ENCODE measurements around the gene HERC4.
A peak's percentile ranks its signal among the peaks of the same experiment; 100 is the strongest.

HERC4 gene

DNA sequence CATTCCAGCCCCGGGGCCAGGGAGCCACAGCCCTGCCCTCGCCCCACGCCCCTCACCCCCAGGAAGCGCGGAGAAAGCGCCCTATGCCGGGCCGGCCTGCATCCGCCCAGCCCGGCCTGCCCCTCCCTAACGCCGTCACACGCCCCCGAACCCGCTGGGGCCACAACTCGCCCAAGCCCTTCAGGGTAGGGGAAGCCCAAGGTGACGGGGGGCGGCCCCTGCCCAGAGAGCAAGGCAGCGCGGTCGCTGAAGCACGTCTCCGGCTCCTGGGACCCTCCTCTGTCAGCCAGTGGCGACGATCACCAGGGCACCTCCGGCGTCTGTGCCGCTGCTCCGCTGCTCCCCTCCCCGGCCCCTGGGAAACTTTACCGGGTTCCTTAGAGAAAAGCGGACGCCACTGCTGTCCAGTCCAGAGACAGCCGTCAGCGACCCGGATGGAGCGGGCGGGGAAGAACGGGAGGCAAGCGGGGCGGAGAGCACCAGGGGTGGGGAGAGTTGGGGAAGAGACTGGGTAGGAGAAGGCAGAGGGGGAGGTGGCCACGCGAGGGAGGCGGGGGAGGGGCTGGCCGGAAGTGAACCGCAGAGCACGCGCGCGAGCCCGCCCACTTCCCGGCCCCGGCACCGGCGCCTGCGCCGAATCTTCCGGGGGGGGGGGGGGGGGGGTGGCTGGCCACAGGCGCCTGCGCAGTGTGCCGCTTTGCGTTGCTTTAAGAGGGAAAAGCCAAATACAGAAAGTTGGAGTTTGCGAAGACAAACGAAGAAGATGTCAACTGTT lies at the start of gene HERC4:
Gene HERC4, minus strand, starts transcription at position 509 of the 775 bp plus-strand sequence. CDS start 2,175 bp downstream, outside the sequence.
- peak; percentile 70 for DNase-seq

DNA sequence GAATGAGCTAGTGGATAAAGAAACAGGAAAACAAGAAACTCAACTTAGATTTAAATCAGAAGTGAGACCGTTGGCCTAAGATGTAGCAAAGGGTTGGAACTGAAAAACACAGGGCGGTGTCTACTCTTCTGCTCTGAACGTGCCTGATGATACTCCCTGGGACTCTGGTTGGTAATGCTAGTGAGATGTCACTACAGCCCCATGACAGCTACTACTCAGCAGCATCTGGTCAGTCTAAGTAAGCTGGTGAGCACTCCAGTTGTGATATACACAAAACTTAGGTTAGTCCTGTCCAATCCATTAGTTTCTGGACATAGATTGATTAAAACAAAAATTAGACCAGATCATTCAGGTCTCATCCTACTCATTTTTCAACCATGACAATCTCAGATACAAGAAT lies 49.6 kb upstream of the HERC4 start:
- no peak for DNase-seq

DNA sequence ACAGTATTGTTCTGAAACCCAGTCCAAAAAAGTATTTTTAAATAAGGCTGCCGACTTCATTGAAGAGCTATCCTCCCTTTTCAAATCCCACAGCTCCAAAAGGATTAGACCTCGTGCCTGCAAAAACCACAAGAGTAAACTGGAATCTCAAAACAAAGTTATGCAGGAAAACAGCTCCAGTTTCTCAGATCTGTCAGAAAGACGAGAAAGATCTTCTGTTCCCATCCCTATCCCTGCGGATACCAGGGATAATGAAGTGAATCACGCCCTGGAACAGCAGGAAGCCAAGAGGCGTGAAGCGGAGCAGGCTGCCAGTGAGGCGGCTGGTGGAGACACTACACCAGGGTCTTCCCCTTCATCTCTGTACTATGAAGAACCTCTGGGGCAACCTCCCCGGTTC lies 46.8 kb upstream of the HERC4 start:
- DNase-seq, result no peak

DNA sequence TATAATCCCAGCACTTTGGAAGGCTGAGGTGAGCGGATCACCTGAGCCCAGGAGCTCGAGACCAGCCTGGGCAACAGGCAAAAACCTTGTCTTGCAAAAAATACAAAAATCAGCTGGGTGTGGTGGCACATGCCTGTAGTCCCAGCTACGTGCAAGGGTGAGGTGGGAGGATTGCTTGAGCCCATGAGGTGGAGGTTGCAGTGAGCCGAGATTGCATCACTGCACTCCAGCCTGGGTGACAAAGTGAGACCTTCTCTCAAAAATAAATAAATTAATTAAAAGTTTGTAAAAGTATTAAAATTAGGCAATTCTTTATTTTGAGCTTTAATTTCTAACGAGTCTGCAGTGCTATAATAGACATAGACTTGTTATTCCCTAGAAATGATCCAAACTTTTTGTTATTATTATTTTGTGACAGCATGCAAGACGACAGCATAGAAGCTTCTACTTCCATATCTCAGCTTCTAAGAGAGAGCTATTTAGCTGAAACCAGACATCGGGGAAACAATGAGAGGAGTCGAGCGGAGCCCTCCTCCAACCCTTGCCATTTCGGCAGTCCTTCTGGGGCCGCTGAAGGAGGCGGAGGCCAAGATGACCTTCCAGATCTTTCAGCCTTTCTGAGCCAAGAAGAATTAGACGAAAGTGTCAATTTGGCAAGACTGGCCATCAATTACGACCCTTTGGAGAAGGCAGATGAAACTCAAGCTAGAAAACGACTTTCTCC lies 46.1 kb upstream of the HERC4 start:
- DNase-seq, result no peak

DNA sequence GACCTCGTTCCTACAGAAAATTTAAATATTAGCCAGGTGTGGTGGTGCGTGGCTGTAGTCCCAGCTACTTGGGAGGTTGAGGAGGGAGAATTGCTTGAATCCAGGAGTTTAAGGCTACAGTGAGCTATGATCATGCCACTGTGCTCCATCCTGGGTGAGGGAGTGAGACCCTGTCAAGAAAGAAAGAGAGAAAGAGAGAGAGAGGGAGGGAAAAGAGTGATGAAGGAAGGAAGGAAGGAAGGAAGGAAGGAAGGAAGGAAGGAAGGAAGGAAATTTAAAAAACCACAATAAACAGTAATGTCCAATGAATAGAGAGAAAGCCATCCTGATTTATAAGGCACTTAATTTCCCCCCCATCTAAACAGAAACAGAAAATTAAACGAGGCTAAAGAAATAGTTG lies 43.6 kb upstream of the HERC4 start:
- no peak for DNase-seq

- no peak for DNase-seq
These were observed 37.8 kb upstream of the HERC4 start for GRCh38 chr10:68112837-68113236.

GRCh38 chr10:68111584-68111983 lies 36.5 kb upstream of the HERC4 start:
- DNase-seq, result no peak

- no peak for DNase-seq
These were observed 34.9 kb upstream of the HERC4 start for GRCh38 chr10:68110027-68110426.

DNA sequence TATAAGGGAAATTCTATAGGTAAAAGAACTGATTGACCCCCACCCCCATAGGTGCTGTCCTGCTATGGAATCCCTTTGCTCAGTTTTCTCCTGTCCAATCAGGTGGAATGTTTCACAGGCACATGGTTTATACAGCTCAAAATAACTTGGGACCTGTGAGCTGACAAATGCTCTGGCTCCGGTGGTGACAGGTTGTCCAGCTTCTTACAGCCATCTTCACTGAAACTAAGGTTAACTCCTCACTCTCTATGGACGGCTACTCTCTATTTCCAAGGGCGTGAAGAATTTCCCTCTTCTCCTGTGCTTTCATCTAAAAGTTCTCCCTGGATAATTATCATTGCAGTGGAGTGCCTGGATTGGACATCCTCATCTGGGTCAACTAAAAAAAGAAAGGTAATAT lies 34.2 kb upstream of the HERC4 start, which contains the start of gene MYPN:
Gene MYPN, plus strand, starts transcription at position 158 of the 400 bp plus-strand sequence. CDS start 11,951 bp downstream, outside the sequence.
- DNase-seq, result no peak

DNA sequence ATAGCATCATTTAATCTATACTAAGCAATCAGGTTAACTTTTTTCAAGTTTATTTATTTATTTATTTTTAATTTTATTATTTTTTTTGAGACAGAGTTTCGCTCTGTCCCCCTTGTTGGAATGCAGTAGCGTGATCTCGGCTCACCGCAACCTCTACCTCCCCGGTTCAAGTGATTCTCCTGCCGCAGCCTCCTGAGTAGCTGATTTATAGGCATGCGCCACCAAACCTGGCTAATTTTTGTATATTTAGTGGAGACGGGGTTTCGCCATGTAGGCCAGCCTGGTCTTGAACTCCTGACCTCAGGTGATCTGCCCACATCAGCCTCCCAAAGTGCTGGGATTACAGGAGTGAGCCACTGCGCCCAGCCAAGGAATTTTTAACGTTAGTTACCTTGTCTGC lies 33.6 kb upstream of the HERC4 start:
- DNase-seq, result no peak

GRCh38 chr10:68108051-68108450 lies 33.0 kb upstream of the HERC4 start:
- DNase-seq, result no peak

DNA sequence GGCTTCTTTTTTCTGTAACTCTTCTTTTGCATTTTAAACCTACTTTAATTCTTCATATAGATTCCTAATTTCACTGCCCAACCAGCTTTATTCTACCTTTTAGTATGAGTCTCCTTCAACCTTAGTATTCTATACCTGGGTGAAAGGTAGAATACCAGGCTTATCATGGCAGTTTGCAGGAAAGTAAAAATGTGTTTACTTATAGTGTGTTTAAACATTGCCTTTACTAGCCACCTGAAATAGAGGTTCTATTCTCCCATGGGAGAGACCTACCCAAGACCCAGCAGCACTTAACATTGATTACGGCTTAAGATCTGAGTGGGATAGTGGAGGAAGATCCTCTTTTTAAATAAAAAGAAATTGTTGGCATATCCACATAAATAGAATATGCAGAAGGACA lies 32.6 kb upstream of the HERC4 start:
- no peak for DNase-seq

DNA sequence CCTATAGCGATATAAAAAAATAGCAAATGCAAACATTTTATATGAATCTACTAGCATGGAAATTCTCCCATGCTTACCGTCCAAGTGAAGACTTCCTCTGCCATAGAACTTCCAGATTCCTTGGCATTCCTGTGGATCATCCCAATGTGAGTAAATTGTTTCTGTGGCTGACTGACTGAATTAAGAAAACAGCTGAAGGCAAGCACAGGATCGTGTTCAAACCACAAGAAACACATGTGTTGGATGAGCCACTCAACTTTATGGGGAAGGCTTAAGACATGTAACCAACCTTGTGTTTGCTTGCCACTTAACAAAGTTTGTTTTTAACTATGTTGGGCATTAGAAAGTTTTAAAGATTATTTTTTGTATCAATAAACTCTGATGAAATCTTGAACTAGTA lies 31.6 kb upstream of the HERC4 start:
- DNase-seq, result no peak

DNA sequence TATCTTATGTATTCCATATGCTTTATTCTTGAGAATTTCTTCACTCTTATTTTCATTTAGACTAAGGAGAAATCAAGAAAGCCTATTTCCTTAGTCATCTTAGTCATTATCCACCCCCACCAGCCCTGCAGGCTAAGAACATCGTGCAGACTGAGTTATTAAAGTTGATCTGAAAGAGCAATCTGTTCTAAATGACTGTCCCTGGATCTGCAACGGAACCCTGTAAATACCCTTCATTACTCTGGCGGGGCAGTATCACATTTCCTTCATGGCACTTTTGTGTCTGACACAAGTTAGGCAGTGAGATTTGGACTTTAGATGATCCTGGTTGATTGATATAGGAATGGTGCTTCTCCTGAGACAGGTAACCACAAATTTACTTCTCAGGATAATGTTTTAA lies 30.7 kb upstream of the HERC4 start:
- no peak for DNase-seq

- DNase-seq, result no peak
These were observed 28.8 kb upstream of the HERC4 start for GRCh38 chr10:68103901-68104300.

GRCh38 chr10:68103261-68103878 lies 28.3 kb upstream of the HERC4 start:
- no peak for DNase-seq

DNA sequence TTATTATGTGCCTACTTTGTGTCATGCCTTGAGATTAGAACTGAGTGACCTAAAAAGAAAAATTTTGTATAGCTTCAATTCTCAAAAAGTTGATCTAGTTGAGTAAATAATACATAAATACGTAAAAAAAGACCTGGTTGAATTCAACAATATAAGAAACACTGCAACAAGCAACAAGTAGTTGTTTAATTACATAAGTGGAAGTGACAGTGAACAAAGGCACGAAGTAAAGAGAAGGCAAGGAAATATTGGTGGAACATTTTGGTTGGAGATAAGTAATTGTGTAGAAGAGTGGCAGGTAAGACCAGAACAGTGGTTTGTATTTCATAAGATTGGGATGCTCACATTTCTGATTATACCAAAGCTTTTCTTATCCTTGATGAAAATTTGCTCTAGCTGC lies 26.0 kb upstream of the HERC4 start:
- DNase-seq, result no peak

DNA sequence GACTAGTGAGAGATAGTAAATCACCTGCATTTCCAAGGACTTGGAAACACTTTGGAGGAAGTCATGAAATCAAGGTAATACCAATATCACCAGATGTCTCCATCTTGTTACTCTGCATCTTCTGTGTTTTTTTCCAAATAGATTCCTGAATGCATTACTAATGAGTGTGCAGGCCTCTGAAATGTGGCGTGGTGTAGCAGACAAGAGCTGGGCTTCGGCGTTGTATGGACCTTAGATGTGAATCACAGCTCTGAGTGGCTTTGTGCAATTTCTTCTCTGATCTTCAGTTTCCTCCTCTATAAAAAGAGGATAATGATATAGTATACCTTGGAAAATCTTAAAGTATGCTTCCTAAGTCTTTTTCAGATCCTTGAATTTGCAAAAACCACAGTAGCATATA lies 24.7 kb upstream of the HERC4 start:
- no peak for DNase-seq

- peak; percentile 43 for DNase-seq
These were observed 21.9 kb upstream of the HERC4 start for GRCh38 chr10:68096913-68097516.

- no peak for DNase-seq
These were observed 20.1 kb upstream of the HERC4 start for GRCh38 chr10:68095153-68095552.

DNA sequence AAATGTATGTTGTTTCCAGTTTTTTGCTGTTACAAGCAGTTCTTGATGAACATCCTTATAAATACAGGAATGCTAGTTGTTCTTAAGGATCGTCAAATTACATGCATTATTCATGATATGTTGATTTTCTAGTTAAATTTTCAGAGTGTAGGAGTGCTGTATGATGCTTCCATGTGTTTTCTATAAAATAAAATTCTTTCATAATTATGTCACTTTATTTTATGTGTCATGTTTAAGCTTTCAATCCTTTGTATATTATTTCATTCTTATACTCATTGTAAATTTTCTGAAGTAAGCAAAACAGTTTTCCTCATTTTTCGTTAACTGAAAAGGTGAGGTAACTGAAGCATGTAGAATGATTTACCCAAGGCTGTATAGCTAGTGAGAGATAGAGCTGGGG lies 17.4 kb upstream of the HERC4 start:
- no peak for DNase-seq

DNA sequence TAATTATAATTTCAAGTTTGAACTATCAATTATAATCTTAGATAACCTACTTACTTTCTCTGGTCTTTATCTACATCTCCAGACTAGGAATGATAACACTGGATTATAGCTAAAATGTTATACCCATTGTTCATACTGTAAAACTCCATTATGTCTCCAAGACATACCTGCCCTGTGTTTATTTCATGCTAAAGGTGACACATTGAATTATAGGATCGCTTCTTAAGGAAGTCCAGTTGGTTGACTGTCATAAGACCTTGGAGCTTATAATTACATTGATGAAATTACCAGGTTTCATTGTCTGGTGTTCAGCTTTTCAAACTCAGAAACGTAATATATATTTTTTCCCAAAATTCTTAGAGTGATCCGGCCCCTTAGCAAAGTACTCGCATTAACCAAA lies 15.5 kb upstream of the HERC4 start:
- no peak for DNase-seq

DNA sequence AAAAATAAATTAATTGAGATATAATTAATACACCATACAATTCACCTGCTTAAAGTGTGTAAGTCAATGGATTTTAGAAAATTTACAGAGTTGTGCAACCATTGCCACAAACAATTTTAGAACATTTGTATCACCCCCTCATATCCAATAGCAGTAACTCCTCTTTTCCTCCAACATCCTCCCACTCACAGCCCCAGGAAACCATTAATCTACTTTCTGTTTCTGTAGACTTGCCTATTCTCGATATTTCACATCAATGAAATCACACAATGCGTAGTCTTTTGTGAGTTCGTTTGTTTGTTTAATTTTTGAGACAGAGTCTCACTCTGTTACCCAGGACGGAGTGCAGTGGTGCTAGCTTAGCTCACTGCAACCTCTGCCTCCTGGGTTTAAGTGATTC lies 13.7 kb upstream of the HERC4 start:
- DNase-seq, result no peak

All from NCI-H2171 (cell line).